Stimulated activated CD8-positive, alpha-beta memory T cell treated with anti-CD3 and anti-CD28 coated beads, Interleukin-12 subunit alpha, Interleukin-12 subunit beta, amount 100 ng/mL, for 4 hours (primary cell): ENCODE measurements around the gene ISX.
"Not testable (repeated sequence)": the region's sequence is repeated elsewhere in the genome, so short reads cannot be mapped to it uniquely, and the experiment has no call there.

ENCODE experiments used
- DNase-seq: peaks from one replicate; pipeline ENCODE4 v3.0.0-alpha.2; 2020; ENCODE audit warnings: low read depth

The ISX gene

DNA sequence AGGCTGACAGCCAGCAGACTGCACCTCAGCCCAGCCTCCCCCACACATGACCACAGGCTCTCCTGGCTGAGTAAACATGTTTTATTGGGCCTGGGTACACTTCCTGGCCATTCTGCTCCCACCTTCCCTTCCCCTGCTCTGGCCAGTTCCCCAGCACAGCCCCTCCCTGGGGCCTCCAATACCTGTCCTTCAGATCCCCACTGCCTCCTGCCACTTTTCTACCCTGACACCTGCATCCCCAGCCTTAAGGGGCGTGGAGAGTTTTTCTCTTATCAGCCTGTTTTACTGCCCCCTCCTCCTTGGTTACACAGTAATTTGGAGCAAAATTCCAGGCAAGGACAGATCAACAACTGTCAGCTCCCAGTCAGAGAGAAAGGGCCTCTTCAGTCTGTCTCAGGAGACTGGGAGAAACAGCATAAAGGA, at the start of gene ISX:
TSS of gene ISX (plus strand) at position 363 of the 423 bp plus-strand sequence. CDS start 930 bp downstream, outside the sequence.
- no peak for DNase-seq

DNA sequence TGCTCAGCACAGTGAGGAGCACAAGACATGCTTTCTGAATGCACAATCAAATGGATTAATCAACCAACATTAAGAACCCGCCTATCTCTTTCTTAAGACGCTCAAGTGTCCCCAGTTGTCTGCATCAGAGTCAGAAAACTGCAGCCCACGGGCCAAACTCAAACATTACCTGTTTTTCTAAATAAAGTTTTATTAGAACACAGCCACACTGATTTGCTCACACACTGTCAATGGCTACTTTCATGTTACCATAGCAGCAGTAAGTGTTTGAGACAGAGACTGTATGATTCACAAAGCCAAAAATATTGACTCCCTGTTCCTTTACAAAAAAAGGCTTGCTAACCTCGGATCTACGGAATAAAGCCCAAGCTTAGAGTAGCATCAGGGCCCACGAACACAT, 49.0 kb upstream of the ISX start:
- DNase-seq, result no peak

DNA sequence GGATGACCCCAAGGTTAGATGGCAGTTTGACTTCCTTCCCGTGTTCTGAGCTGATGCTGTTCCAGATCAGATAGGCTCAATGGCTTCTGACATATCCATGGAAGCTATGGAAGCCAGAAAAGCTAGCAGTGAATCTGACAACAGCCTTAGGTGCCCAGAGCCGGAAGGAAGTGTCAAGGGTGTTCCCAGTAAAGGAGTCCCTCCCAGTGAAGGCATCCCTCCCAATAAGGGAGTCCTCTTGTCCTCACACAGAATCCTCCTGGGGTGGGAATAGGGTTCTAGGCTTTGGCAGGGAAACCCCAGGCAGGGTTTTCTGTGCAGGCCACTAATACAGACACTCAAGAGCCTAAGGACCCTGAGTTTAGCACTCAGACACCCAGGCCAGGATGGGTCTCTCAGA, 47.0 kb upstream of the ISX start:
- DNase-seq, result no peak

DNA sequence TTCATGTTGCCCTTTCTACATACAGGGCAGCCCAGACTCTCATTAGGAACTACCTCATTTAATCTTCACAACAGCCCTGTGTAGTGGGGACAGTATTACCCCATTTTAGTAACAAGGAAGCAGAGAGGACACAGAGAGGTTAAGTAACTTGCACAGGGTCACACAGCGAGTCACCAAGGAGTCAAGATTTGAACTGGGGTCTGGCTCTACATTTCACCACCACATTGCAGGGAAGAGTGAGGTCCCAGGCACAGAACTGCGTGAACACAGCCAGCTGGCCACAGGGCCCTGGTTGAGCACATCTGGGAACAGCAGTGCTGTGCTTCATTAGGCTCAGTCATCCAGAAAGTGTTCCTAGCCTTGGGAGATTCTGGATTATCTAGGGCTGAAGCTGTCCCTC, 45.4 kb upstream of the ISX start:
- no peak for DNase-seq

DNA sequence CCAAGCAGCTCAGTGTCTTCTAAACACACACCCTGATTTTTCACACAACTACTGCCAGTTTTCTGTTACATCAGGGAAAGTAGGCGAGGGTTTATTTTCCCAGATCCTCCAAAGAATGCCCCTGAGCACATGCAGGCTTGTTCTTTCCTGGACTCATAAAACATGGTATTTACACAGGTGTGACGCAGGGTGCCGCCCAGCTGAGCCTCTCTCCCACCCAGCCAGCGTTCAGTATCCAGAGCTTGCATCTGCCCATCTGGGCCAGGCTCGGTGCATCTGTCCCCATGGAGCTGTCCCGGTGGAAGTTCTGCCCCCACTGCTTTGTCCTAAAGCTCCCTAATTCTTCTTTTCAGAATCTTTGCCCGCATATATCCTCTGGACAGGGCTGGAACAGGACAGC, 44.8 kb upstream of the ISX start:
- DNase-seq, result no peak

DNA sequence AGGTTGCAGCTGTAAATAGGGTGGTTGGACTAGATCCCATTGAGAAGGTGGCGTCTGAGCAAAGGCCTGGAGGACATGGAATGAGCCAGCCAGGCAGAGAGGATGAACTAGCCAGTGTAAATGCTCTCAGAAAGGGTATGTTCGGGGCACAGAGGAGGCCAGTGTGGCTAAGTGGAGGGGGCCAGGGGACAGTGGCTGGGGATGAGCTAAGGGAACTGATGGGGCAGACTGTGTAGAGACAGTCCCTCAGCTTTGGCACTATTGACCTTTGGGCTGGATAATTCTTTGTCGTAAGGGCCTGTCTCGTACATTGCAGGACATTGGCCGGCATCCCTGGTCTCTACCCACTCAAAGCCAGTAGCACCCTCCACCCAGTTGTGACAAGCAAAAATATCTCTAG, 43.7 kb upstream of the ISX start:
- no peak for DNase-seq

DNA sequence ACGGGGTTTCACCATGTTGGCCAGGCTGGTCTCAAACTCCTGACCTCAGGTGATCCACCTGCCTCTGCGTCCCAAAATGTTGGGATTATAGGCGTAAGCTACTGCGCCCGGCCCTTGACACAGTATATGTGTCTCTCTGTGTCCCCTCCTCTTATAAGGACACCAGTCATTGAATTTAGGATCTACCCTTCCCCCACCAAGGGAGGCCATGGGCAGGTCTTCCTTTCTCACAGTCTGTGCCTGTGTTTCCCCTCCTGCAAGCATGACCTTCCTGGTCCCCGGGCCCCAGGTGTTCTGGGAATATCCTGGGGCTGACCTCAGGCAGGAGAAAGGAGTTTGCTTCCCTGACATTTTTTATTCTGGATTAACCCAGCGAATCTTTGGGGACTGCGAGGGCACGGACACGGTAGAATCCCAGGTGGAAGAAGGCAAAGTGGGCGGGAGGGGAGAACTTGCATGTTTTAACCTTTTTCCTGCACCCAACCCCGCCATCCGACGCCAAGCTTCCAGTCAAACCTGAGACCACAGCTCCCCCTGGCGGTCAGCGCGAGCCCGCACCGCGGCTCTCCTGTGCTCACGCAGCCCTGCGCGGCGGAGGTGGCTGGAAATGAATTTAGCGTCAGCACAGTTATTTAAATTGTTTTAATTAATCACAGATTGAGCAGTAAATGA, 42.1 kb upstream of the ISX start:
- peak; percentile 7 for DNase-seq

DNA sequence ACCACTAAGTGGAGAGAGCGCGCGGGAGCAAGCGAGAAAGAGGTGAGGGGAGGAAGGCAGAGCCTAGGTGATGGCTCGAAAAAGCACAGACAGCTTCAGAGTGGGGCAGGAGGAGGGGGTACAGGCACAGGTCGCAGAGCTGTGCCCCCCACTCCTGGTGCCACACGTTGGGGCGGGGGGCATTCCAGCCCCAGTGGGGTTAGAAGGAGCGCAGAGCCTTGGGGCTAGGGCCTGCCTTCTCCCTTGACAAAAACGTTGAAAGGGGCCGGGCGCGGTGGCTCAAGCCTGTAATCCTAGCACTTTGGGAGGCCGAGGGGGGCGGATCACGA, 41.6 kb upstream of the ISX start:
- DNase-seq, result no peak

DNA sequence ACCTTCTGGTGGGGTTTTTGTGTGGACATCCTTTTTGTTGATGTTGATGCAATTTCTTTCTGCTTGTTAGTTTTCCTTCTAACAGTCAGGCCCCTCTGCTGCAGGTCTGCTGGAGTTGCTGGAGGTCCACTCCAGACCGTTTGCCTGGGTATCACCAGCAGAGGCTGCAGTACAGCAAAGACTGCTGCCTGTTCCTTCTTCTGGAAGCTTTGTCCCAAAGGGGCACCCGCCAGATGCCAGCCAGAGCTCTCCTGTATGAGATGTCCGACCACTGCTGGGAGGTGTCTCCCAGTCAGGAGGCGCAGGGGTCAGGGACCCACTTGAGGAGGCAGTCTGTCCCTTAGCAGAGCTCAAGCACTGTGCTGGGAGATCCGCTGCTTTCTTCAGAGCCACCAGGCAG, 35.8 kb upstream of the ISX start:
- not testable (repeated sequence) for DNase-seq

DNA sequence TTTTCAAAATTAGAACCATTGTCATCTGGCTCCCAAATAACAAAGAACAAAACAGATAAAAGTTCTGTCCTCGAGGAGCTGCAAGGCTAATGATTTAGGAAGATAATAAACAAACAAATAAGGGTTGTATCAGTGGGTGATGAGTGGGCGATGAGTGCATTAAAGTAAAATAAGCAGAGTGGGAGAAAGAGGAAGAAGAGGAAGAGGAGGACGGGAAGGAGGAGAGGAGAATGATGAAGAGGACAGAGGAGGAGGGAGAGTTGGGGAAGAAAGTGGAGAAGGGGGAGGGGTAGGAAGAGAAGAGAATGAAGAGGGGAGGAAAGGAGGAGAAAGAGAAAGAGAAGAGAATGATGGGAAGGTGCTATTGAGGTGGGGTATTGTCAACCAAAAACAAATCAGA, 33.4 kb upstream of the ISX start:
- DNase-seq, result no peak

DNA sequence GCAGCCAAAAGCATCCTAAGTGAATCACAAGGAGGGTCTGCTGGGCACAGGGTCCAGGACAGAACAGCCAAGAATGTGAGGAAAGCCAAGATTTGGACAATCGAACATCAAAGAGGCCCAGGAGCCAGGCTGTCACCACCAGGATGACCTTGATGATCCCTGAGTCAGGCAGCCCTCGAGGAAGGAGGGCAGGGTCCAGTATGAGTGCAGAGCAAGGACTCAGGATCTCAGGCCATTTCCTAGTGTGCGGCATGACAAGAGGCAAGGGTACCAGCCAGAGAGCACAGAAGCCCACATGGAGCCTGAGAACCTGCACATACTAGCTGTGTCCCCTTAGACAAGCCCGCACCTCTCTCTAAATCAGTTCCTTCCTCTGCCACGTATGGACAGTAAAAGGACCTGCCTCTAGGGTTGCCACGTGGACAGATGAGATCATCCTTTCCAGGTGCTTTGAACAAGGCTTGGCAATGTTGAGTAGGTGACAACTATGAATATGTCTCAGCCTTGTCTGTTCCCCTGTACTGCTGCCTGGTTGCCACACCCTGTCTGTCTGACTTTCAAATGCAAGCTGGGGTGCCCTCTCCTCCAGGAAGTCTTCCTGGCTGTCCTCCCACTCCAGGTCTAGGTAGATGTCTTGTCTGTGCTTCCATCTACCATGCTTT, 32.2 kb upstream of the ISX start:
- DNase-seq, result no peak

DNA sequence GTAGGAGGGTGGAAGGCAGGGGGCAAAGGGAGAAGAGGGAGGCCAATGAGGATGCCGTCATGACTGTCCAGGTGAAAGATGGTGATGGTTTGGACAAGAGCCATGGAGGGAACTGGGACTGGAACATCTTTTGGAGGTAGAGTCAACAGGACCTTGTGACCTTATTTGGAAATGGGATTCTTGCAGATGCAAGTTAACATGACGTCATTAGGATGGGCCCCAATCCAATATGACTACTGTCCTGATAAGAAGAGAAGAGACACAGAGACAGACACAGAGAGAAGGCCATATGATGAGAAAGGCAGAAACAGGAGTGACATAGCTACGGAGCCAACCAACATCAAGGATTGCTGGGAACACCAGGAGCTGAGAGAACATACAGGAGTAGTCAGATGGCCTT, 31.0 kb upstream of the ISX start:
- DNase-seq, result no peak

DNA sequence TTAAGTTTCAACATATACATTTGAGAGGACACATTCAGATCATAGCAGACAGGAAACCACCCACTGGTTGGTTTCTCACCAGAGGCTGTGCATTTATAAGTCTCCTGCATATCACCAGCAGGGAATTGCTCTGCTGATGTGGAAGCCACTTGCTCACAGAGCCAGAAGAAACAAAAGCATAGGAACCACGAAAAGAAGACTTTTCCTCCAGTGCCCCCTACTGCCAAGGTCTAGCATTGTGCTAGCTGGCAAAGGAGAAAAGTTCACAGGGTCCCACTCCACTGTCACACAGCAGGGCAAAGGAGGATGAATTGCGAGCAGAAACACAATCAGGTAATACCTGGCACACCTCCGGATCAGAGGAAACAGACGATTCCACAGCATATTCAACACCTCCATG, 28.9 kb upstream of the ISX start:
- DNase-seq, result no peak

DNA sequence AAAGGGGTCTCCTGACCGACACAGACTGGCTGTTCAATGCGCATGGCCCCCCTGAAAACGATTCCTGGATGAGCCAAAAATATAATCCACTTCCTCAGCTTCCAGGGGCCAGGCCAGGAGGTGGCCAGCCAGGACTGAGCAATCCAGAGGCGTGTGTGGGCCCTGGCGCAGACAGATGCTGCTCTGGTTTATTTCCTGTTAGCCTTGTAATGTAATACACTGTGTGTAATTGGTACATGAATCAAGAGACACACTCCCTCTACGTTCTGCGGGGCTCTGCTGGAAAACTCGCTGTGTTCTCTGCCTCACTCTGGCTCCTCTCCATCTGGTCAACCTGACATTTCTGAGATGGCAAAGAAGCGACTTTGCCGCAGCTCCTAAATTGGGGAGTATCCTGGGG, 26.3 kb upstream of the ISX start:
- no peak for DNase-seq

DNA sequence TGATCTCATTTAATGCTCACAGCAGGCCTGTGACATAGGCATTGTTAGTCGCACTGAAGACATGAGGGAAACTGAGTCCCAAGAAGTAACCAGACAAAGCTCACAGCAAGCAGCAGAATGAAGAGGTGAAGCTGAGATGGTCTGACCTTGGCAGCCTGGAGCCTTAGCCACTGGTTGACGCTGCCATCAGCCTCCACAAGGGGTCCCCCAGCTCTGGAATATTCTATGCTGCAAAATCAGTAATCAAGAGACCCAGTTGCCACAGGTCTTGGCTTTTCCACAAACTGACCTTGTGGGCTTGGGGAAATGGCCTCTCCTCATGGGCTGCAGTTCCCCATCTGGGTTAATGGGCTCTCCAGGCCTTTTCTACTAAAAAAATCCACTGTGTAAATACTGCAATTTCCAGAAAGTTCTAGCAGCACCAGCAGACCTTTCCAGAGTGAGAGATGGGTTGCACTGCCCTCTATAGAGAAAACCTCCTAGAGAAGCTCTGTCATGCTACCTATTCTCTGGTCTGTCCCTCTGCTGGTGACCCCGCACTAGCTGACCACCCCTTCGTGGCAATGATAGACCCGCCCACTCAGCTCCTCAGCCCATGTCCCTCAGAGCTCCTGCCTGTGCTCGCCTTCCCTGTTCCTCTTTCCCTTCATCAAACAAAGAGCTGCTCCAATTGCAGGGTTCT, 22.6 kb upstream of the ISX start:
- DNase-seq, result no peak

DNA sequence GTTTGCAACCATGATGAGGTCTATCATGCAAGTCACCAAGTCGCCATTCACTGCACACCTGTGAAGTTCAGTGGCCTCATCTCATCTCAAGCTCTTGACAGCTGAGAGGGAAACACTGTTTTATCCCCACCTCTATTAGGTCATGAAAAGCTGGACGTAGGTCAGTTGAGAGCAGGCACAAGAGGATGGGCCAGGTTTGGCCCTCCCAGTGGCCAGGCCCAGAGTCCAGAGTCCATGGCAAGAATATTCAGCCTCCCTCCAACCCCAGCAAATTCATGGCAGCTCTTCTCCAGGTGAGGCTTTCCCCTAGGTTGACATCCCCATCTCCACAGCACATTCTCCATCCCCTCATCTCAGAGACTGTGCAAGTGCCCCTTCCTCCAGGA, 22.0 kb upstream of the ISX start:
- DNase-seq, result no peak

DNA sequence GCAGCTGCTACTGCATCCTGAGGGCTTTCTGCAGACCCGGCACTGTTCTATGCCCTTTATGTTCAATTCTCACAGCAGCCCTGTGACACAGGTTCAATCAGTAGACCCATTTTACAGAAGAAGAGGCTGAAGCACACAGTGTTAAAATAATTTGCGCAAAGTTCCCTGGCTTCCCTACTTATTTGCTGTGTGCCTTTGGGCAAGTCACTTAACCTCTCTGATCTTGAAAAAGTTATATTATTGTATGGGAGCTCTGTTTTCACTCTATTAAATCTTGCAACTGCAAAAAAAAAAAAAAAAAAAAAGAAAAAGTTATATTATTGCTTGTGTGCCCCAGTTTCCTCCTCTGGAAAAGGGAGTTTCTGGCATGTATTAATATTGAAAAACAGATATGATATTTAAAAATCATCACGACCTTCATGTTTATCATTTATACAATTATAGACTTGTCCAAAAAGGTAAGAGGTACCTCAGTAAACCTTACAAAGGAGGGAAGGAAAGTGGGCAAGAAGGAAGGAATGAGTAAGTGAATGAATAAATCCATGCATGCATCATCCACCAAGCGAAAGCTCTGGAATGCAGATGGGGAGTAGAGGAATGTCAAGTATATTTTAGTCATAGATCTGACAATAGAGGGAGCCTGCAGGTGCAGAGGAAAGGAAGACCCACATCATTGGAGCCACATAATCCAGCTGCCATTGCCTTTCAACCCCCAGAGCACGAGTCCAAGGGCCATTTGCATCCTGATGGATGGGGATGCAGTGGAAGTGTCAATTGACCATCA, 21.2 kb upstream of the ISX start:
- DNase-seq, result no peak

DNA sequence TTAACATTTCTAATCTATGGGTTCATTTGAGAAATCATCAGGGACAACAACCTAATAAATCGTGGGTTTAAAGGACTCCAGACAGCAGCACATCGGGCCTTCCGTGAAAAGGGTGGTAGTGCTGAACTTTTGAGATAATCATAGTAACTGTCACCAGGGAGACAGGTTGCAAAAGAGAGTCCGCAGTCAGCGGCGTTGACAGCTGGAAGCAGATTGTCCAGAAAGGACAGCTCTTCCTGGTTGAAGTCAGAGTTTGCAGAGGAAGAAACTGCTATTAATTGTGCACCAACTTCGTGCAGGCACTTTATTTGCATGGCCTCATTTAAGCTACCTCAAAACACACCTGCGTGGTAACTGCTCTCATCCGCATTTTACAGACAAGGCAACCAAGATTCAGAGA, 20.5 kb upstream of the ISX start:
- no peak for DNase-seq

DNA sequence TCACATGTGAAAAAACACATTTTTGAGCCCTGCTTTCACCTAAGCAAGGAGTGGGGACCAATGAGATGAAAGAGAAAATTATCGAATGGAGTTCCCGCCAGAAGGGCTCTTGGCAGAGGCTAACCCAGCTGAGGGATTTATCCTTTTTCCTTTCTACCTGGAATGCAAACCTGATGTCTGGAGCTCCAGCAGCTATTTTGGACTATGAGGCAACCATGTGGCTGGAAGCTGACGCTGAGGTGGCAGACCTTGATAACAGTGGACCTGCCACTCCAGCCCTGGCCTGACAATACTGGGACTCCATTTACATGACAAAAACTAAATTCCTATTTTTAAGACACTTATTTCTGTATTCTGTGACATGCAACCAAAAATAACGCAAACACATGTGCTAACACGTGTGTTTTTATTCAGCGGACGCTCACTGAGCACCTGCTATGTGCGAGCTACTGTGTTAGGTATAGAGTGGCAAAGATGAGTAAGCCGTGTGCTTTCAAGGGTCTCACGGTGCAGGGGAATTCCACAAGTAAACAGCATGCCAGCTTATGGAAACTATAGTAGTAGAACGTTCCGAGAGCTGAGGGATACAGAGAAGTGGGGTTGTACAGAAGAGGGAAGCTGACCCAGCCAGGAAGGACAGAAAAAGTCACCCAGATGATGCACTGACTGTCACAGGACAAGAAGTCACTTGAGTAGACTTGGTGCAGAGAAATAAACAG, 19.1 kb upstream of the ISX start:
- no peak for DNase-seq

DNA sequence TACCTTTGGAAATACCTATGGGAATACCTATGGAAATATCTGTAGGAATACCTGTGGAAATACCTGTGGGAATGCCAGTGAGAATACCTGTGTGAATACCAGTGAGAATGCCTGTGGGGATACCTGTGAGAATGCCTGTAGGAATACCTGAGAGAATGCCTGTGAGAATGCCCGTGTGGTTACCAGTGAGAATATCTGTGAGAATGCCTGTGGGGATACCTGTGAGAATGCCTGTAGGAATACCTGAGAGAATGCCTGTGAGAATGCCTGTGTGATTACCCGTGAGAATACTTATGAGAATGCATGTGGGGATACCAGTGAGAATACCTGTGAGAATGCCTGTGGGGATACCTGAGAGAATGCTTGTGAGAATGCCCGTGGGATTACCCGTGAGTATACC, 15.9 kb upstream of the ISX start:
- DNase-seq, result not testable (repeated sequence)

DNA sequence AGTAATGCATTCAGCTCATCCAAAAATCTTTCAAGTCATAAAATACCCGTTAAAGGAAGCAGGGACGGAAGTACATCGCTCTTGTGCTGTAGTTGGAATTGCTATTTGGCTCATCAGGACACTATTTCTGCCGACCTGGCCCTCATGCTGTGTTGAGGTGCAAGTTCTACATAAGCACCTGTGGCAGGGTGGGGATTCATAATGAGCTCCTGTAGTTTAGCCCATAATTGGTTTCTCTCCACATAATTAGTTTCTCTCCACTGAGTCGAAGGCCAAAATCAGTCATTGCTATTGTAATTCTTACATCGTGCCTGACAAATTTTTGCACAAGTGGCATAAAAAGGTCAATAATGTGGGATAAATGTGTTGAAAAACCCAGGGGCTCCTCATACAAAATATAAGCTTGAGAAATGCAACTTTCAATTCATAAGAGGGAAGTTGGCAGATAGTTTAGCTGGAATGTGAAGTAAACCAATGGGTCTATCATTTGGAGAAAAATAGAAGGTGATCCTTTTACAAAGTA, 14.9 kb upstream of the ISX start:
- no peak for DNase-seq

DNA sequence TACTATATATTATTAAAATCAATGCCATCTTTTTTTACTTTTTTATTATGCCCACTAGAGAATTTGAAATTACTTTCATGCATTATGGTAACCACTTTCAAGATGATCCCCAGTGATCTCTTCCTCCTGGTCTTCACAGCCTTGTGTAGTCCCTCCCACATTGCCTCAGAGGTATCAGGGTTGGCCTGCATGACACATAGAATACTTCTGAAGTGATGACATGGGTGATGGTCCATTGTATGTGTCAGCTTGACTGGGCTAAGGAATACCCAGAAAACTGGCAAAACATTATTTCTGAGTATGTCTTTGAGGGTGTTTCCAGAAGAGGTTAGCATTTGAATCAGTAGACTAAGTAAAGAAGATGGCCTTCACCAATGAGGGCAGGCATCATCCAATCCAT, 14.2 kb upstream of the ISX start:
- no peak for DNase-seq
